HG03457 (cell line): ENCODE measurements around the gene DEPDC5.

Experiments
- ATAC-seq: cut with Tn5 transposase; IDR thresholded peaks from one replicate; pipeline ENCODE4 v1.9.1; 2021; ENCODE audit warnings: moderate number of reproducible peaks; ENCODE audit not compliant: unreplicated experiment

Gene DEPDC5

GRCh38 chr22:31883989-31884388, 130.2 kb downstream of the DEPDC5 start:
- no peak for ATAC-seq

GRCh38 chr22:31891366-31892079, 137.7 kb downstream of the DEPDC5 start:
- no peak for ATAC-seq

GRCh38 chr22:31892080-31892433, 138.2 kb downstream of the DEPDC5 start:
- no peak for ATAC-seq

- no peak for ATAC-seq
Measured at GRCh38 chr22:31893460-31893859, 139.6 kb downstream of the DEPDC5 start.

DNA sequence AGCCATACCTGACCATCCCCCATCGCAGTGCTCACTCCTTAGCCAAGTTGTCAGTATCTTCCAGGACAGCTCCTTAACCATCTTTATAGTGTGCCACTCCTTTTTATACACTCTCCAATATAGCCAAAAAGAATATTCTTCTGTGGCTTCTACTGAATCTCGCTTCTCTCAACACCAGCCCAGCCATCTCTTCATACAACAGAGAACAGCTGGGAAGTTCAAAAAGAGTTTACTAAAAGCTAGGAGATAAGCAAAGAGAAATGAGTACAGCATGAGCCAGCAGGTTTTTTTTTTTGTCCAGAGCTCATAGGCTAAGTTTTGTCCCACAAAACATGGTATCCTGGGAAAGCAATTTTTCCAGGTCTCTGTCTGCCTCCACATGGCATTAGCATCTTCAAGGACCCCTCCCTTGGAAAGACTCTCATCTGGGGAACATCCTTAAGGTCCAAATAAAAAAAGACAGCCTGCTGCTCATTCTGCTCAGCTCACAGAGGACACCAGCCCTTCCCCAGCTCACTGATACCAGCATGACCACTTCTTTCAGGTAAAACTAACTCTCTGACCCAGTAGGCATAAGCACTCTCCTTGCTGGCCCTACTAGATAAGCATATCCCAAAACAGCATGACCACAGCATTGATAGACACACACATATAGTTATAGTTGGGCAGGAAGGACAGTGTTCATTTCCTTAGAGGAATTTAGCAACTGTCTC, 141.7 kb downstream of the DEPDC5 start:
- ATAC-seq, result no peak

GRCh38 chr22:31896472-31896871, 142.7 kb downstream of the DEPDC5 start:
- ATAC-seq, result no peak

- ATAC-seq, result no peak
Measured at GRCh38 chr22:31897842-31898805, 144.3 kb downstream of the DEPDC5 start.

DNA sequence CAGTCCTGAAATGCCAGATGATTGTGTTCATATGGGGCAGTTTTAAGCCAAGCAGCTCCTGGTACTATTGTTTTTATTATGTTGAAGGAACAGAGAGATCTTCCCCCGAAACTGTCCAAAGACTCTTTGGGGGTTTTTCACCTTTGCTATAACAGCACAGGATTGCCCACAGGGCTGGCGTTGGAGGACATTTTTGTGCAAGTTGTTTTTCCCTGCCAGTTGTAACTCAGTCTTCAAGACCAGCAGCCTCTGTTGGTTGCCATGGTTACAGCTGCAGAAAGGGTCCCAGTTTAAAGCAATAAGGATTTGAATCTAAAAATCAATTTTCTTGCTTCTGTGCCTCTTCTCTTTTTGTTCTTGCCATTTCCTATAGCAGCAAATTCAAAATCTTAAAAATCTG, 145.1 kb downstream of the DEPDC5 start:
- ATAC-seq, result no peak

DNA sequence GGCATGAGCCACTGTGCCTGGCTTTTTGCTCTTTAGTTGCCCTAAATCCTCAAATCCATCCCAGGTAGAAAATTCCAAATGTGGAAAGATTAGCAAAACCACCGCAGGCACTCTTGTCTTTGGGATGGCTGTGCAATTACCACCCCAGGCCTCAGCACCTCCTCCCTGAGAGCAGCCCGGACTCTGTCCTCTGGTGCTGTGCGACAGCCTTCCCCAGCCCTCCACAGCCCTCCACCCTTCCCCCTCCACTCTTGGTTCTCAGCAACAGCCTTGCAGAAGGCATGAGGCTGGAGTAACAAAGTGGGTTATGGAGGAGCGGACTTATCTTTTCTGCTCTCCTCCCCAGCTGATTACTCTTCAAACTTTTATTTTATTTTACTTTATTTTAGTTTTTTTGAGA, 145.8 kb downstream of the DEPDC5 start:
- no peak for ATAC-seq

- no peak for ATAC-seq
Measured at GRCh38 chr22:31901388-31902137, 147.7 kb downstream of the DEPDC5 start.

- no peak for ATAC-seq
Measured at GRCh38 chr22:31904651-31905050, 150.8 kb downstream of the DEPDC5 start.

- no peak for ATAC-seq
Measured at GRCh38 chr22:31905356-31905755, 151.5 kb downstream of the DEPDC5 start.

- ATAC-seq, result no peak
Measured at GRCh38 chr22:31906086-31906485, 152.3 kb downstream of the DEPDC5 start.

GRCh38 chr22:31906569-31906968, 152.8 kb downstream of the DEPDC5 start:
- no peak for ATAC-seq

DNA sequence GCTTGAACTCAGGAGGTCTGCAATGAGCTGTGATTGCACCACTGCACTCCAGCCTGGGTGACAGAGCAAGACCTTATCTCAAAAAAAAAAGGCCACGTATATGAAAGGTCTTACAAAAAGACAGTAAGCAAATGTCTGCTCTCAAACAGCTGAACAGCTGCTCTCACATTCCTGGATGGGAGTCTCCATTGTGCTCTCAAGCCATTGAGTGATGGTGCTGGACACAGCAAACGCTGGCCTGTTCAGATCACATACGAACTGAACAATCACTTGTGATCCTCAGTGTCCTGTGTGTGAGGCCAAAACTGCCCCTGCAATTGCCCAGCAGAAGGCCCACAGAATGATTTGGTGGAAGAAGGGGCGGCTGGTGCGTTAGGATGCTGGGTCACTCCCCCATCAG, 156.2 kb downstream of the DEPDC5 start:
- no peak for ATAC-seq

DNA sequence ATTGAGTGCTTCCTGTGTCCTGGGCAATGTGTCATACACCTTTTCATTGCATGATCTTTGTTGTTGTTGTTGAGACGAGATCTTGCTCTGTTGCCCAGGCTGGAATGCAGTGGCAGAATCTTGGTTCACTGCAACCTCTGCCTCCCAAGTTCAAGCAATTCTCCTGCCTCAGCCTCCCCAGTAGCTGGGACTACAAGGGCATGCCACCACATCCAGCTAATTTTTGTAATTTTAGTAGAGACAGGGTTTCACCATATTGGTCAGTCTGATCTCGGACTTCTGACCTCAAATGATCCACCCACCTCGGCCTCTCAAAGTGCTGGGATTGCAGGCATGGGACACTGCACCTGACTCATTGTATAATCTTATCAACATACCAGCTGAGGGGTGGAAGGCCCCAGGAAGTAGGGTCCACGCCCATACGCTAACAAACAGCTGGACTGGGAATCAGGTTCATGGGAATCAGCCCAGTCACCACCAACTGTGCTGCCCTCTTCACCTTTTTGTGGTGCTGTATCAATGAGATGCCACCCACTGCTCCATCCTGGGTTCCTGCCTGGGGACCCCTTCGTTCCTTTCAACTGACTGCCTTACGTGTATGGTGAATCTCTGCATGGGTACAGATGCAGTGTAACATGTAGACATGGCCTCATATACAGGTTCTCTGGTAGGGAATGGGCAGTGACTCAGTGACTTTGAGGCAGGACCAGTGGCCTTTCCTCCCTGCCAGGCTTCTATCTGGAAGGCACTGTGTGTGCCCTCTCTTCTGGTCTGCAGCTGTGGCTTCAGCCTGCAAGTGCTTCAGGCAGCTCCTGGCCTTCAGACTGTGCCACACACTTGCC, 158.0 kb downstream of the DEPDC5 start:
- no peak for ATAC-seq

DNA sequence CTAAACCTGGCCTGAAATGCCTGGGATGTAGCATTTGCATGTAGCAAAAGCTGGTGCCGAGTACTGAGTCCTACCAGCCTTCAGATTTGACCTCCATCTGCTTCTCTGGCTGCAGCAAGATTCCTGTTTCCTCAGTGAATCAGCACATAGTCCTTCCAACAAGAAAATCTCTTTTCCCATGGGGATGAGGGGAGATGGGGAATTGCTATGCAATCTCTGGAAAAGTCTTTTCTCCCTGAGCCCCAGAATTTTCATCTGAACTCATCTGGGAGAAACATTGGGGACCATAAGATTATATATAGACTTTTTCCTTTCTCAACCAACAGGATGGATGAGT, 158.6 kb downstream of the DEPDC5 start:
- no peak for ATAC-seq

DNA sequence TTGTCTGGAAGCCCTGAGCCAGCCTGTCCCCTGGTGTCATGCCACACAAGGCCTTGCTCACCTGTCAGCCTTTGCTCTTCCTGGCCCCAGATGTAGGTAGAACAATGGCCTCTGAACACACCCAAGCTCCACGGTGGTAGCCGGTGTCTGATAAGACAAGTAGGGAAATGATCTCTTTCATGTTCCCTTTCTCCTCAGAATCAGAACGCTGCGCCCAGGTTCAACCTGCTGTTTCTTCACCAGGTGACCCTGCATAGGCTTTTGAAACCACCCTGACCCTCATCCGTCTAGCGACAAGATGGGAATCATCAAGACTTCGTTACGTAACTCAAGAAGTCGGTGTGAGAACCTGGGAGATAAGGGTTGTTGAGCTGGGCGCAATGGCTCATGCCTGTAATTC, 161.8 kb downstream of the DEPDC5 start:
- ATAC-seq, result no peak

GRCh38 chr22:31917227-31917921, 163.6 kb downstream of the DEPDC5 start:
- ATAC-seq, result peak; percentile 57
